ENCODE measurements around the gene ANXA1. TPM values are rescaled to one million over a fixed set of nuclear protein-coding genes. Genes with fewer than 3 reads are reported as not detected.

The ANXA1 gene
- total and polyA plus RNA-seq, 10 of the 15 experiments (the other 5 are each of a cell fraction or from before 2014, with no cell fraction given) = 6.6 to 30.1 (median 12.6) TPM

DNA sequence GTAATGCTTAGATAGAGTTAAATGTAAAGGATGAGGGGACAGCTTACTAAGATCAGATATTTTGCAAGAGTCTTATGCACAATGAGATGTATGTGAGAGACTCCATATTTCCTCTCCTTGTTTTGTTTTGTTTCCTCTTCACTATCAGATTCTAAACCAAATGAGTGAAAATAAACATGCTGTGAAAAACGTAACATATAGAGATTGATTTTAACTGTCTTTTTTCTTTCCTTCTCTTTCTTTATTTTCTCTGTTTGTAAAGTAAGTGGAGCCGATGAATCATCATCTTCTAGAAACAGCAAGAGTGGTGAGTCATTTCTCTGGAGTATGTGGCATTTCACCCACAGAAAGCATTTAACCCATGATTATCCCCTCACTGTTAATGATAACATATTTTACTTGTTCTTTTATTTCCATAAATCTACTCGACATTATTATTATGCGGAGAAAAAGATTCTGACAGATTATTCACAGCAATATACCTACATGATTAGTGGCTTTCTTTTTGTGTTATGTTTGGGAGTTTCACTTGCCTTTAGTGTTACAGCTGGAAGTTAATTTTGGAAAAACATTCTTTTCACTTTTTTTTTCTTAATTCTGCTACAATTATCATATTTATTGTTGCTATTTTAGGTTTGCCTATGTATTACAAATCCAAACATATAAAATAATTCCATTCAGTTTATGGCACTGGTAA is 2.1 kb upstream of the ANXA1 start:
- WGBS (ENCODE audit: insufficient coverage, insufficient replicate concordance, low lambda C conversion rate, missing lambda C conversion rate) = 10% methylated on average over 4 of the region's 4 CpGs
- Histone ChIP-seq H3K4me2 (ENCODE audit: control insufficient read depth, insufficient read depth) (0 out of 2 replicates have a peak overlapping the region, but pooled peaks have one; percentile 22), H3K4me1 (ENCODE audit: control insufficient read depth, insufficient read depth, low read length) (peaks cover 10% of the 10 kb centered on the region), H3K27me3 (replicated peaks in 1 of 2; ENCODE audit: control insufficient read depth in 2 of 2, insufficient read depth in 2 of 2, low read length in 1 of 2) (no peaks in the 10 kb centered on the region), H3K27ac (ENCODE audit: control insufficient read depth, insufficient read depth) (no peak overlapping the region), H3K9me3 (replicated peaks; ENCODE audit: control insufficient read depth, insufficient read depth, low read length) (no peaks in the 10 kb centered on the region), H2AFZ (ENCODE audit: control insufficient read depth, low read depth, low read length) (peak overlapping the region; percentile 22; the same call in 1 of the 2 replicates), H3K36me3 (ENCODE audit: control insufficient read depth in 2 of 2, insufficient read depth in 2 of 2, low read length in 1 of 2) (no peaks in the 10 kb centered on the region), H3K4me3 (no peak overlapping the region), H3K79me2 (ENCODE audit: control insufficient read depth, insufficient read depth, low read length) (no peaks in the 10 kb centered on the region), H3K9ac (ENCODE audit: control insufficient read depth, insufficient read depth, low read length) (no peak overlapping the region), H4K20me1 (ENCODE audit: control insufficient read depth, insufficient read depth) (no peaks in the 10 kb centered on the region)
- no TSS peak for BruUV-seq (replicated peaks)
- POLR2A ChIA-PET = no interaction called here
- in situ Hi-C loops (cut with MboI) = no loop called here
- RAD21 ChIA-PET (ENCODE audit: unreplicated experiment) = interaction anchor here (1.6 kb wide), 1 partner anchor 17 kb away, joined by 5 read pairs; no protein-coding TSS in a partner anchor
- DNase-seq (ENCODE audit: low read depth, low spot score) (peak; percentile 21), FAIRE-seq (peak; percentile 77), ATAC-seq (peak; percentile 85)
- SMC1A ChIA-PET (ENCODE audit: uncharacterized antibody, unreplicated experiment) = interaction anchor here (1.5 to 2.4 kb wide), 2 partner anchors 12 to 16 kb away, joined by 3 to 17 read pairs; no protein-coding TSS in a partner anchor
- intact Hi-C loops (cut with micrococcal nuclease; ENCODE audit: unreplicated experiment) = no loop called here
- CTCF ChIA-PET = no interaction called here
- peak in 1 of 2 experiments; percentile 65; a peak in 3 of 4 replicates for TF ChIP-seq IKZF2 (IDR thresholded peaks at IDR 0.05)
- no peak for TF ChIP-seq KLF5 (IDR thresholded peaks at IDR 0.05; ENCODE audit: partially characterized antibody)
- no peak for TF ChIP-seq HDAC6 (IDR thresholded peaks at IDR 0.05; ENCODE audit: unreplicated experiment)
- TF ChIP-seq, protein P1, sequence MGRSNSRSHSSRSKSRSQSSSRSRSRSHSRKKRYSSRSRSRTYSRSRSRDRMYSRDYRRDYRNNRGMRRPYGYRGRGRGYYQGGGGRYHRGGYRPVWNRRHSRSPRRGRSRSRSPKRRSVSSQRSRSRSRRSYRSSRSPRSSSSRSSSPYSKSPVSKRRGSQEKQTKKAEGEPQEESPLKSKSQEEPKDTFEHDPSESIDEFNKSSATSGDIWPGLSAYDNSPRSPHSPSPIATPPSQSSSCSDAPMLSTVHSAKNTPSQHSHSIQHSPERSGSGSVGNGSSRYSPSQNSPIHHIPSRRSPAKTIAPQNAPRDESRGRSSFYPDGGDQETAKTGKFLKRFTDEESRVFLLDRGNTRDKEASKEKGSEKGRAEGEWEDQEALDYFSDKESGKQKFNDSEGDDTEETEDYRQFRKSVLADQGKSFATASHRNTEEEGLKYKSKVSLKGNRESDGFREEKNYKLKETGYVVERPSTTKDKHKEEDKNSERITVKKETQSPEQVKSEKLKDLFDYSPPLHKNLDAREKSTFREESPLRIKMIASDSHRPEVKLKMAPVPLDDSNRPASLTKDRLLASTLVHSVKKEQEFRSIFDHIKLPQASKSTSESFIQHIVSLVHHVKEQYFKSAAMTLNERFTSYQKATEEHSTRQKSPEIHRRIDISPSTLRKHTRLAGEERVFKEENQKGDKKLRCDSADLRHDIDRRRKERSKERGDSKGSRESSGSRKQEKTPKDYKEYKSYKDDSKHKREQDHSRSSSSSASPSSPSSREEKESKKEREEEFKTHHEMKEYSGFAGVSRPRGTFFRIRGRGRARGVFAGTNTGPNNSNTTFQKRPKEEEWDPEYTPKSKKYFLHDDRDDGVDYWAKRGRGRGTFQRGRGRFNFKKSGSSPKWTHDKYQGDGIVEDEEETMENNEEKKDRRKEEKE (IDR thresholded peaks at IDR 0.05) = no peak
- peak; percentile 76 for TF ChIP-seq BCL11A (IDR thresholded peaks at IDR 0.05; ENCODE audit: low read depth, low read length)
- TF ChIP-seq, protein P2, sequence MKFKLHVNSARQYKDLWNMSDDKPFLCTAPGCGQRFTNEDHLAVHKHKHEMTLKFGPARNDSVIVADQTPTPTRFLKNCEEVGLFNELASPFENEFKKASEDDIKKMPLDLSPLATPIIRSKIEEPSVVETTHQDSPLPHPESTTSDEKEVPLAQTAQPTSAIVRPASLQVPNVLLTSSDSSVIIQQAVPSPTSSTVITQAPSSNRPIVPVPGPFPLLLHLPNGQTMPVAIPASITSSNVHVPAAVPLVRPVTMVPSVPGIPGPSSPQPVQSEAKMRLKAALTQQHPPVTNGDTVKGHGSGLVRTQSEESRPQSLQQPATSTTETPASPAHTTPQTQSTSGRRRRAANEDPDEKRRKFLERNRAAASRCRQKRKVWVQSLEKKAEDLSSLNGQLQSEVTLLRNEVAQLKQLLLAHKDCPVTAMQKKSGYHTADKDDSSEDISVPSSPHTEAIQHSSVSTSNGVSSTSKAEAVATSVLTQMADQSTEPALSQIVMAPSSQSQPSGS (IDR thresholded peaks at IDR 0.05; ENCODE audit: low read length) = peak; percentile 69
- no peak for TF ChIP-seq CBX5 (IDR thresholded peaks at IDR 0.05; ENCODE audit: low read depth)
- TF ChIP-seq, protein P3, sequence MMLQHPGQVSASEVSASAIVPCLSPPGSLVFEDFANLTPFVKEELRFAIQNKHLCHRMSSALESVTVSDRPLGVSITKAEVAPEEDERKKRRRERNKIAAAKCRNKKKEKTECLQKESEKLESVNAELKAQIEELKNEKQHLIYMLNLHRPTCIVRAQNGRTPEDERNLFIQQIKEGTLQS (IDR thresholded peaks at IDR 0.05; ENCODE audit: borderline replicate concordance, extremely low read depth, low read depth, low read length) = no peak
- no peak for TF ChIP-seq KDM1A (IDR thresholded peaks at IDR 0.05; ENCODE audit: borderline replicate concordance)
- TF ChIP-seq, protein P4, sequence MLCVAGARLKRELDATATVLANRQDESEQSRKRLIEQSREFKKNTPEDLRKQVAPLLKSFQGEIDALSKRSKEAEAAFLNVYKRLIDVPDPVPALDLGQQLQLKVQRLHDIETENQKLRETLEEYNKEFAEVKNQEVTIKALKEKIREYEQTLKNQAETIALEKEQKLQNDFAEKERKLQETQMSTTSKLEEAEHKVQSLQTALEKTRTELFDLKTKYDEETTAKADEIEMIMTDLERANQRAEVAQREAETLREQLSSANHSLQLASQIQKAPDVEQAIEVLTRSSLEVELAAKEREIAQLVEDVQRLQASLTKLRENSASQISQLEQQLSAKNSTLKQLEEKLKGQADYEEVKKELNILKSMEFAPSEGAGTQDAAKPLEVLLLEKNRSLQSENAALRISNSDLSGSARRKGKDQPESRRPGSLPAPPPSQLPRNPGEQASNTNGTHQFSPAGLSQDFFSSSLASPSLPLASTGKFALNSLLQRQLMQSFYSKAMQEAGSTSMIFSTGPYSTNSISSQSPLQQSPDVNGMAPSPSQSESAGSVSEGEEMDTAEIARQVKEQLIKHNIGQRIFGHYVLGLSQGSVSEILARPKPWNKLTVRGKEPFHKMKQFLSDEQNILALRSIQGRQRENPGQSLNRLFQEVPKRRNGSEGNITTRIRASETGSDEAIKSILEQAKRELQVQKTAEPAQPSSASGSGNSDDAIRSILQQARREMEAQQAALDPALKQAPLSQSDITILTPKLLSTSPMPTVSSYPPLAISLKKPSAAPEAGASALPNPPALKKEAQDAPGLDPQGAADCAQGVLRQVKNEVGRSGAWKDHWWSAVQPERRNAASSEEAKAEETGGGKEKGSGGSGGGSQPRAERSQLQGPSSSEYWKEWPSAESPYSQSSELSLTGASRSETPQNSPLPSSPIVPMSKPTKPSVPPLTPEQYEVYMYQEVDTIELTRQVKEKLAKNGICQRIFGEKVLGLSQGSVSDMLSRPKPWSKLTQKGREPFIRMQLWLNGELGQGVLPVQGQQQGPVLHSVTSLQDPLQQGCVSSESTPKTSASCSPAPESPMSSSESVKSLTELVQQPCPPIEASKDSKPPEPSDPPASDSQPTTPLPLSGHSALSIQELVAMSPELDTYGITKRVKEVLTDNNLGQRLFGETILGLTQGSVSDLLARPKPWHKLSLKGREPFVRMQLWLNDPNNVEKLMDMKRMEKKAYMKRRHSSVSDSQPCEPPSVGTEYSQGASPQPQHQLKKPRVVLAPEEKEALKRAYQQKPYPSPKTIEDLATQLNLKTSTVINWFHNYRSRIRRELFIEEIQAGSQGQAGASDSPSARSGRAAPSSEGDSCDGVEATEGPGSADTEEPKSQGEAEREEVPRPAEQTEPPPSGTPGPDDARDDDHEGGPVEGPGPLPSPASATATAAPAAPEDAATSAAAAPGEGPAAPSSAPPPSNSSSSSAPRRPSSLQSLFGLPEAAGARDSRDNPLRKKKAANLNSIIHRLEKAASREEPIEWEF (IDR thresholded peaks at IDR 0.05; ENCODE audit: insufficient replicate concordance, low read depth, low read length) = no peak
- peak; percentile 73 for TF ChIP-seq MTA2 (IDR thresholded peaks at IDR 0.05; ENCODE audit: low read depth)
- TF ChIP-seq BMI1 (IDR thresholded peaks at IDR 0.05; ENCODE audit: borderline replicate concordance) = peak; percentile 37; the same call in 1 of the 2 replicates
- peak; percentile 70; the same call in 1 of the 2 replicates for TF ChIP-seq CBFB (IDR thresholded peaks at IDR 0.05; ENCODE audit: low read depth)
- no peak for TF ChIP-seq ZNF24 (IDR thresholded peaks at IDR 0.05)

Data from GM12878 (cell line).